NCI-H774 (cell line): Measurements from ENCODE around the gene GRM2.

Experiments
- DNase-seq: peaks from one replicate; lab custom pipeline; 2025; lab: John Stamatoyannopoulos, UW

GRM2 gene

GRCh38 chr3:51680663-51681230, 26.1 kb upstream of the GRM2 start:
- no peak for DNase-seq

- DNase-seq = no peak
Observed at GRCh38 chr3:51681453-51681852, 25.4 kb upstream of the GRM2 start.

GRCh38 chr3:51682079-51682478, 24.8 kb upstream of the GRM2 start:
- peak; percentile 7 for DNase-seq

GRCh38 chr3:51682526-51682925, 24.3 kb upstream of the GRM2 start:
- no peak for DNase-seq

GRCh38 chr3:51683566-51683965, 23.3 kb upstream of the GRM2 start:
- DNase-seq = no peak

- no peak for DNase-seq
Observed at GRCh38 chr3:51684971-51685751, 21.7 kb upstream of the GRM2 start.

- no peak for DNase-seq
Observed at GRCh38 chr3:51686056-51686455, 20.8 kb upstream of the GRM2 start.

GRCh38 chr3:51686512-51687215, 20.2 kb upstream of the GRM2 start:
- DNase-seq = no peak

GRCh38 chr3:51687431-51688205, 19.2 kb upstream of the GRM2 start:
- no peak for DNase-seq

- no peak for DNase-seq
Observed at GRCh38 chr3:51688206-51688600, 18.7 kb upstream of the GRM2 start.

GRCh38 chr3:51691021-51691420, 15.8 kb upstream of the GRM2 start:
- DNase-seq = no peak

- no peak for DNase-seq
Observed at GRCh38 chr3:51691949-51692348, 14.9 kb upstream of the GRM2 start.

GRCh38 chr3:51692980-51693395, 13.9 kb upstream of the GRM2 start:
- no peak for DNase-seq

- no peak for DNase-seq
Observed at GRCh38 chr3:51696954-51697353, 9.9 kb upstream of the GRM2 start.

GRCh38 chr3:51698209-51698608, 8.7 kb upstream of the GRM2 start:
- DNase-seq = no peak

- no peak for DNase-seq
Observed at GRCh38 chr3:51700403-51700802, 6.5 kb upstream of the GRM2 start.

GRCh38 chr3:51702156-51702555, 4.7 kb upstream of the GRM2 start:
- DNase-seq = no peak

GRCh38 chr3:51703068-51703760, 3.7 kb upstream of the GRM2 start:
- DNase-seq = no peak

GRCh38 chr3:51703761-51704510, 2.9 kb upstream of the GRM2 start:
- DNase-seq = no peak

- DNase-seq = no peak
Observed at GRCh38 chr3:51704511-51704950, 2.3 kb upstream of the GRM2 start.
